ENCODE measurements around the gene CARD19.
"Not testable (repeated sequence)": the region's sequence is repeated elsewhere in the genome, so short reads cannot be mapped to it uniquely, and the experiment has no call there.

The CARD19 gene

DNA sequence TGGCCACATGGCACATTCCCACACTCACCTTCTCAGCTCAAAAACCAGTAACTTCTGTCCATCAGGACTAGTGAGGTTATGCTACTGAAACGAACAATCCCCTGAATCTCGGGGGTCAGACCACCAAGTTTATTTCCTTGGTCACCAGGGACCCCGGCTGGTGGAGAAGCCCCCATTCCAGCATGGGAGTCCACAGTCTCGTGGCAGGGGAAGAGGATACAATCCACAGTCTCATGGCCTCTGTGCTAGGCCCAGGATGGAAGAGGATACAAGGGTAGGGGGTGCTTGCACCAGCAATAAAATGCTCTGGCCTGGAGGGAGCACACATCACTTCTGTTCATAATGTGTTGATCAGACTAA lies 7.4 kb upstream of the CARD19 start:
- no peak for DNase-seq (ENCODE audit: low read depth, low spot score)

DNA sequence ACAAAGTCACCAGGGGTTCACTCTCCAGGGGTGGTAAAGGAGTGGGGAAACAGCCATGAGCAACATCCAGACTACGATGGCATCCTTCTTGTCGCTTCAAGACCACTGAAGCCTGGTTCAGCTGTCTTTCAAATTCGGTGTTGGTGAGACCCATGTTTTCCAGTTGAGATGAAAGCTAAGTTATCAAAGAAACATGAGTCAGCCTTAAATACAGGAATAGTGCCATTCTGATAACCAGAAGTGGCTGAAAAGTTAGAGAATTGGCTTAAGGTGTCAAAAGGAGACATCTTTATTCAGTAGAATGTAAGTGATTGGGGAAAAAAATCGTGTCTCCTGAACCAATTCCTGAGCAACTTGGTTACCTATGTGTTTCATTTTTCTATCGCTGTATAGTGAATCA lies 7.0 kb upstream of the CARD19 start:
- DNase-seq (ENCODE audit: low read depth, low spot score): no peak

DNA sequence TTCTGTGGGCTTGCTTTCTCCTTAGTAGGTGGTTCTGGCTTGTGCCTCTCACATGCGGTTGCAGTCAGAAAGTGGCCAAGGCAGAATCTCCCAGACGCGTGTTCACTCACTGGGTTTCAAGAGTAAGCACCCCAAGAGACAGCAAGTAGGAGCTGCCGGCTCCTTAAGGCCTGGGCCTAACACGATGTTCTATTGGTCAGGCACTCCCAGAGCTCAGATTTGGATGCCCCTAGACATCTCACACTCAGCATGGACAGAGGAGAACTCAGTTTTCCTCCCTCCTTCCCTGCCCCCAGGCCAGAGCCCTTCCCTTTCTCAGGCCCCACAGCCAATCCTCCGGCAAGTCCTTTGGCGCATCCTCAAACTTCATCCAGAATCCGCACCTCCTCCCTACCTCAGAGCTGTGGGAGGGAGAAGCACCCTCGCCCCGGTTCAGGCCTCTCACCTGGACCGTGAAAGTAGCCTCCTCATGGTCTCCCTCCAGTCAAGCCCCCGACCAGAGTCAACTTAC lies 6.5 kb upstream of the CARD19 start:
- no peak for DNase-seq (ENCODE audit: low read depth, low spot score)

DNA sequence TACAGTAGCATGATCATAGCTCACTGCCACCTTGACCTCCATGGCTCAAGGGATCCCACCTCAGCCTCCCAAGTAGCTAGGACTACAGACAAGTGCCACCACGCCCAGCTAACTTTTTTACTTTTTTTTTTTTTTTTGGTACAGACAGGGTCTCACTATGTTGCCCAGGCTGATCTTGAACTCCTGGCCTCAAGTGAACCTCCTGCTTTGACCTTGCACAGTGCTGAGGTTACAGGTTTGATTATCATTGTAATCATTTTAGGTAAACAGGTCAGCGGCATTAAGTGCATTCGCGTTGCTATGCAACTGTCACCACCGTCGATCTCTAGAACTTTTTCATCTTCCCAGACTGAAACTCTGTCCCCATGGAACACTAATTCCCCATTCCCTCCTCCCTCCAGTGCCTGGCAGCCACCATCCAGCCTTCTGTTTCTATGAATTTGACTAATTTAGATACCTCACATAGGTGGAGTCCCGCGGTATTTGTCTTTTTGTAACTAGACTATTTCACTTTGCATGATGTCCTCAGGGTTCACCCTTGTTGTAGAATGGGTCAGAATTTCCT lies 5.8 kb upstream of the CARD19 start:
- DNase-seq (ENCODE audit: low read depth, low spot score): no peak

DNA sequence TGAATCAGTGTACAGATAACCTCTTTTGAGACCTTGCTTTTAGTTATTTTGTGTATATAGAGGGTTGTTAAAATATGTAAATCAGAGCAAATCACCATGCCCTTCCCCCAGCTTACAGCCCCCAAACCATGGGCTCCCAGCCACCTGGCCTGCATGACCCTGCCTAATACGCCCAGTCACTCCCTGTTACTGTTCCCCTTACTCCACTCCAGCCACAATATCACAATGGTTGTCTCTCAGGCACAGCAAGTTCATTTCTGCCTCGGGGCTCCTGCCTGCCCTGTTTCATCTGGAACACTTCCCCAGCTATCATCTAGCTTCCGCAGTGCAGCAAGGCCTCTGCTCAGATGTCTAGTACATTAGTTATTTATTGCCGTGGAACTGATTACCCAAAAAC lies 5.0 kb upstream of the CARD19 start:
- no peak for DNase-seq (ENCODE audit: low read depth, low spot score)

- DNase-seq (ENCODE audit: low read depth, low spot score): no peak
These were observed 4.5 kb upstream of the CARD19 start for GRCh38 chr9:93091453-93092081.

- no peak for DNase-seq (ENCODE audit: low read depth, low spot score)
These were observed 3.6 kb upstream of the CARD19 start for GRCh38 chr9:93092251-93092991.

DNA sequence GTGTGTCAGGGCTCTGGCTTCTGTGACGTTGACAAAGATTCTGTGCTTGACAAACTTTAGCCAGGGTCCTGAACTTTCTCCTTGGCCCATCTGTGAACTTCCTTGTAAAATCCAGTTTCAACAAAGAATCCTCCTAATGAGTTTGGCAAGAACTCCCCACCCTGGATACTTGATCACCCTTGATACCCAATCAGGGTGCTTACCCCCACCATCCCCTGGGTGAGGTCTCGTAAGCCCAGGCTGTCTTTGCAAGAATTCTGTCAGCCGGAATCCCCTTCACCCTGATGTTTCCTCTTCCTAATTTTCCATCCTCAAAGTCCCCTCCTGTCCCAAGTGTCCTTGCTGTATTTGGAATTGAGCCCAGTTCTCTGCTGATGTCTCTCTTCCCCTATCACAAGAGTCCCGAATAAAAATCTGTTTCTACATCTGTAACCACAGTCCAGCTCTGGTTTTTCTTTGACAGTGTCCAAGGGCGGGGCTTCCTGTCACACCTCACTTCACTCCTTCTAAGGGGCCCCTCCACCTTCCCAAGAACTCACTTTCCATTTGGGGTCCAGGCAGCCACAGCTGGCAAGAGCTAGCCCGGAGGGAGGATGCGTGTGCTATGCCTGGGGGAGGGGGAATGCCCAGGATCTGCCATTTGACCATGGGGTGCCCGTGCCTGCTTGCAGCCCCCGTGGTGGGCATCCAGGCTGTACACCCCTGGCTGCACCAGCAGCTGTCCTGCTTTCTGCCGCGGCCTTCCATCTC lies 2.7 kb upstream of the CARD19 start:
- DNase-seq (ENCODE audit: low read depth, low spot score): no peak

DNA sequence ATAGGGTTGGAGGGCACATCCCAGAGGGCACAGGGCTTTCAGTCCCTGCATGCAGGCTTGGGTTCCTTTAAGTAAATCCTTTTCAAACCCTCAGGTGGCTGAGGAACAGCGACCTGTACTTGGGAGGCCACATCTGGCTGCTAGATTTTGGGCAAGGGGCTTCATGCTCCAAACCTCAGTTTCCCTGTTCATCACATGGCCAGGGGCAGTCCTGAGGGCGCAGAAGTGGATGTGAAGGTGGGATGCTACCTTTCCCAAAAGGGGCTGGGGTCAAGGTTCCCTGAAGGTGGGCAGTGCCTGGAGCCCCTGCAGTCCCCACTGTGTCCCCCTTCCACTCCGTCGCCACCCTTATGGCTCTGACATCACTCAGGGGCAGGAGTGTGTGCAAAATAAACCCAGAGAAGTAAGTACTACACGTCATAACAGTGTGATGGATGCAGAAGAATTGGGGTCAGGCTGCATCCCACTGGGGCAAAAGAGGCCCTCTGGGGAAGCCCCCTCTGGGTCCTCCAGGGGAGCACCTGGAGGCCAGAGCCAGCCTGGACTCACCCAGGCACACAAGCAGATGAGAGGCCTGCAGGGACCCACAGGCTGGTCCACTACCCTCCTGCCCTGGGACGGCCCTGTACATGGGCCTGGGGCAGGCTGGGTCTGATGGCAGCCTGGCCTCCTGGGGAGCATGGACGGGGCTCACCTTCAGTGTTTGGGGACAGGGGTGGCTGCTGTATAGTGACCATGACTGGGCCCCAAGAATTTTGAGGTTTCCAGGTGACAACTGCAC lies 1.9 kb upstream of the CARD19 start:
- no peak for DNase-seq (ENCODE audit: low read depth, low spot score)

- DNase-seq (ENCODE audit: low read depth, low spot score): no peak
These were observed 1.3 kb upstream of the CARD19 start for GRCh38 chr9:93094658-93095204.

- peak; percentile 100 for DNase-seq (ENCODE audit: low read depth, low spot score)
These were observed 549 bp upstream of the CARD19 start for GRCh38 chr9:93095205-93096130.

- no peak for DNase-seq (ENCODE audit: low read depth, low spot score)
These were observed 880 bp downstream of the CARD19 start for GRCh38 chr9:93096811-93097382.

GRCh38 chr9:93097511-93098201 lies 1.6 kb downstream of the CARD19 start:
- no peak for DNase-seq (ENCODE audit: low read depth, low spot score)

DNA sequence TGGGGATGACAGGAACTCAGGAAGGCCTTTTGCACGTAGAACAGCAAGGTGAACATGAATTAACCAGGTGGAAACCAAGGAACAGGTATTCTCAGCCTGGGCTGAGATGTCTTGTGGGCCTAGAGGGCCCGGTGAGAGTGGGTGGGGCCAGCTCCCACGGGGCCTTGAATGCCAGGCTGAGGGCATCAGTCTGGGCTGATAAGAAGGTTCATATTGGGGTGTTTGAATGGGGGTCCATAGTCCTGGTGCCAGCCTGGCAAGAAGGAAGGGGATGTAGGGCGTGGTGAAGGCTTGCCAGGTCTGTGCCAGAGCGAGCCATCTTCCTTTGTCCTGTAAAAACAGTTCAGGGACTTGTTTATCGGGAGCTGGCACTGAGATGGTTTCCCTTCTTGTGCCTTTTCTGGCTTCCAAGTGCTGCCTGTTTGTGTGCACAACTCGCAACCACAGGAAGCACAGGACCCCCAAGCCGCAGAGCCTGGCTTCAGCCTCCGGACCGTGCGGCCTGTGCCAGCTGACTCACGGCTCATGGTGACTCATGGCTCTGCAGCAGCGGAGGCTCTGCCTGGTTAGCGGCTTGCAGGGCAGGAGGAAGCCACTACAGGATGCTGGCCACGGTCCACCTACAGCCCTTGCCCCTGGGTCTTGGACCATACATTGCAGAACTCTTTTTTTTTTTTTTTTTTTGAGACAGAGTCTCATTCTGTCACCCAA lies 2.4 kb downstream of the CARD19 start:
- no peak for DNase-seq (ENCODE audit: low read depth, low spot score)

DNA sequence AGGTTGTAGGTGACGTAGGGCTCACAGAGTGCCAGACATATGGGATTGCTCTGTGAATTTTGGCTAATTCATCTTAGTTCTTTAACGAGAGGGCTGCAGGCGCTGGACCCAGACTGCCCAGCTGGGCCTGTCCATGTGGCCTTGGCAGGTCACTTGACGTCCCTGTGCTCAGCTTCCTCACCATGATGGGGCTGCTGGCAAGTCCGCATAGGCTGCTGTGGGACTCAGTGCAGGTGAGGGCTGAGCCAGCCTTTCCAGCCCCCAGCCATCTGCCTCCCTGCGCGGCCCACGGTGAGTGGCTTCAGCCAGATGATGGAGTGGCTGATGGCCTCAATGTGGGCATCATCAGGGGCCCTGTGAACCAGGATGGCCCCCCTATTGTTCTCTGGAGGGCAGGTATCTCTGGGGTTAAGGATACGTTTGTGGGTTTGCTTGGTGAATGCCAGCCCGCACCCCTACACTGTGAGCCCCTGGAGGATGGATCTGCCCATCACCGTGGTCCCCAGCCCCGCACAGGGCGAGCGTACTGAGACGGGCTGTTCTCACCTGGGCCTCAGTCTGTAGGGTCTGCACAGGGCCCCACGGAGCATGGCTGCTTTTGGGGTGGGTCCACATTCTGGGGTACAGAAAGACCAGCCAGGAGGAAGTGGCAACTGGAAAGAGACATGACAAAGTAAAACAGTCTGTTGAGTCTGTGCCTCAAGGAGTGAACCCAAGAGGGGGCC lies 3.7 kb downstream of the CARD19 start:
- DNase-seq (ENCODE audit: low read depth, low spot score): no peak

DNA sequence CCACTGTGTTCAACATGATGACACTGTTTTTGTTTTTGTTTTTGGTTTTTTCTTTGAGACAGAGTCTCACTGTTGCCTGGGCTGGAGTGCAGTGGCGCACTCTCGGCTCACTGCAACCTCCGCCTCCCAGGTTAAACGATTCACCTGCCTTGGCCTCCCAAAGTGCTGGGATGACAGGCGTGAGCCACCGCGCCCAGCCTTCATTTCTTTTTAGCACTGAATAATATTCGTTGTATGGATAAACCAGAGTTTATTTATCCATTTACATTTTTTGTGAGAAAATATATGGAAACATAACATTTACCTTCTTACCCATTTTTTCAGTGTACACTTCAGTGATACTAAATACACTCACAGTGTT lies 4.2 kb downstream of the CARD19 start:
- no peak for DNase-seq (ENCODE audit: low read depth, low spot score)

DNA sequence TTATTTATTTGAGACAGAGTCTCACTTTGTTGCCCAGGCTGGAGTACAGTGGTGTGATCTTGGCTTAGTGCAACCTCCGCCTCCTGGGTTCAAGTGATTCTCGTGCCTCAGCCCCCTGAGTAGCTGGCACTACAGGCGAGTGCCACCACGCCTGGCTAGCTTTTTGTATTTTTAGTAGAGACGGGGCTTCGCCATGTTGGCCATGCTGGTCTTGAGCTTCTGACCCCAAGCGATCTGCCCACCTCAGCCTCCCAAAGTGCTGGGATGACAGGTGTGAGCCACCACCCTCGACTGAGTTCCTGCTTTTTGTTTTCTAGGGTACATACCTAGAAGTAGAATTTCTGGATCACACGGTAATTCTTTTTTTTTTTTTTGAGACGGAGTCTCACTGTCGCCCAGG lies 5.1 kb downstream of the CARD19 start:
- DNase-seq (ENCODE audit: low read depth, low spot score): not testable (repeated sequence)

- DNase-seq (ENCODE audit: low read depth, low spot score): no peak
These were observed 9.6 kb downstream of the CARD19 start for GRCh38 chr9:93105620-93106019.

Measured in activated CD4-positive, CD25-positive, alpha-beta regulatory T cell treated with anti-CD3 and anti-CD28 coated beads, Interleukin-2, amount 50 U/mL, for 16 hours (primary cell).